Ovary (tissue), 9 donors: ENCODE results near the gene PRPS2. TPM values are rescaled to one million over a fixed set of nuclear protein-coding genes. Genes with fewer than 3 reads are reported as not detected.

Source experiments
- DNase-seq, 5 donors: peaks; one replicate each; pipeline ENCODE4 v3.0.0-alpha.2; 2019 to 2020
- H3K27ac ChIP-seq, 2 donors: fragments of 200-600 bp; one replicate each; pipeline versions ENCODE4 v1.5.1 to v1.8.0; 2019 to 2022
- H3K27me3 ChIP-seq: fragments of 200-600 bp; one replicate; pipeline ENCODE4 v1.8.0; 2022
- H3K36me3 ChIP-seq: fragments of 200-600 bp; sonication (generic); one replicate; pipeline ENCODE4 v1.5.1; 2019
- H3K4me1 ChIP-seq: one replicate; pipeline ENCODE4 v1.8.1; 2013; ENCODE audit warnings: mild to moderate bottlenecking, moderate library complexity; ENCODE audit not compliant: insufficient read depth
- H3K4me3 ChIP-seq: fragments of 200-600 bp; sonication (generic); one replicate; pipeline ENCODE4 v1.5.1; 2017
- H3K9me3 ChIP-seq, 2 donors: fragments of 200-600 bp in 1 of 2; sonication (generic) in 1 of 2; one replicate each; pipeline versions ENCODE4 v1.5.1 to v1.8.1; 2013 to 2019; ENCODE audit warnings: mild to moderate bottlenecking in 1 of 2, moderate library complexity in 1 of 2
- CTCF ChIP-seq, 3 donors: fragments of 450-650 bp in 2 of 3; fragments of 200-600 bp in 1 of 3; IDR thresholded peaks; one replicate each; pipeline versions ENCODE4 v1.5.1 to v1.8.0; 2016 to 2022; ENCODE audit warnings: antibody characterized with exemption in 3 of 3, mild to moderate bottlenecking in 1 of 3
- EP300 ChIP-seq: sonication (generic); formaldehyde crosslinking; IDR thresholded peaks from one replicate; pipeline ENCODE4 v1.6.1; 2017; ENCODE audit warnings: antibody characterized with exemption
- POLR2A ChIP-seq: fragments of 450-650 bp; IDR thresholded peaks from one replicate; pipeline ENCODE4 v1.6.1; 2017; ENCODE audit warnings: antibody characterized with exemption, mild to moderate bottlenecking, moderate library complexity
- WGBS, 3 donors: extraction: QIAGEN DNeasy Blood & Tissue Kit in 1 of 3; methylation state at CpG; one replicate each; pipeline versions ENCODE4 v1.1.5 to v1.1.7; 2013 to 2017; 5-methylcytosine and 5-hydroxymethylcytosine counted together
- intact Hi-C, 4 donors: fragments of 100-400 bp; cut with DNase I; formaldehyde crosslinking; loops; one replicate each; pipeline versions ENCODE4 v1.11.0 to v1.15.1; 2022 to 2023
- polyA plus RNA-seq, 2 donors: library from polyadenylated mRNA; stranded (reverse); fragments of 200-250 nt in 1 of 2; fragments of 350-450 nt in 1 of 2; fragmentation: Illumina TruSeq in 1 of 2; extraction: RNeasy Lipid Tissue Mini Kit (QIAGEN cat#74804) in 1 of 2; gene quantifications; one replicate each; pipeline ENCODE4 v1.2.3, GENCODE V29; 2013 to 2014
- total RNA-seq, 7 donors: library from RNA; depleted of rRNA in 2 of 7; stranded (reverse); fragments of >200 nt in 2 of 7; fragmentation: NEBNext Ultra II Directional in 3 of 7; extraction: Animal tissue kit (Norgen Biotek cat#: 25700) in 3 of 7; gene quantifications; one replicate each; pipeline versions ENCODE4 v1.1.0 to v1.2.4, GENCODE V29; 2016 to 2023
- donor health status: DM: no; HTN: no; CAD: no; lungs with moderate emphysema.
- donor health status: DM: no; HTN: no; CAD: no.
- donor health status: Bipolar disorder and iron deficiency.
- donor health status: DM: yes; HTN: yes; CAD: no.
- donor health status: DM: no; HTN: no; CAD: no.
- donor health status: DM: yes; HTN: yes; CAD: no.

The PRPS2 gene
- total and polyA plus RNA-seq, 9 donors = 81.4 to 501 (median 113) TPM

- no peaks in the 10 kb centered on the region for H3K9me3 ChIP-seq
- intact Hi-C loops = no loop called here
- no peak overlapping the region for H3K4me3 ChIP-seq
- H3K36me3 ChIP-seq = no peaks in the 10 kb centered on the region
- 65 to 74% (median 66%) methylated on average over 4 of the region's 4 CpGs for WGBS, 3 donors
- no peak overlapping the region for H3K27ac ChIP-seq
- no peak for DNase-seq
- no peaks in the 10 kb centered on the region for H3K27me3 ChIP-seq
- TF ChIP-seq POLR2A (no peak), CTCF (IDR thresholded peaks at IDR 0.05) (no peak), EP300 (no peak)
- H3K4me1 ChIP-seq = no peaks in the 10 kb centered on the region
These were observed 1.2 kb upstream of the PRPS2 start for GRCh38 chrX:12789976-12790375.

DNA sequence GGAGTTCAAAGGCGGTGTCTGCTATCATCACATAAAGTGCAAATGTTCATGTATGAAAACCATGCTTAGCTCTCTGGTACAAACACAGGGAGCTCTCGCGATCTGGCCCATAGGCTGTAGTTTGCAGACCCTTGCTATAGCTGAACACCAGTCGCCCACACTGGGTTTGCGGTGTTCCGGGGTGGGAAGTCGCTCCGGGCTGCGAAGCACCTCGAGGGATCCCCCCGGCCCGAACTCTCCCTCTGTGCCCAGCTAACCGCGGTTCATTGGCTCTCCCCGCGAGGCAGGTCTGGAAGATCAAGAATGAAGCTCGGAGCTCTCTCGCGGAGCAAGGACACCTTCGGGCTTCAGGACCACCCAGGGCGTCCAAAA, 341 bp upstream of the PRPS2 start:
- peak overlapping the region; percentile 69 for H3K4me3 ChIP-seq
- H3K27ac ChIP-seq = no peak overlapping the region
- intact Hi-C loops = no loop called here
- TF ChIP-seq EP300 (no peak), POLR2A (no peak), CTCF (IDR thresholded peaks at IDR 0.05) (no peak)
- no peaks in the 10 kb centered on the region for H3K36me3 ChIP-seq
- H3K4me1 ChIP-seq = no peaks in the 10 kb centered on the region
- no peak for DNase-seq
- no peaks in the 10 kb centered on the region for H3K27me3 ChIP-seq
- no peaks in the 10 kb centered on the region for H3K9me3 ChIP-seq
- WGBS, 3 donors = 30 to 40% (median 30%) methylated on average over 19 to 21 of the region's 21 CpGs

- TF ChIP-seq CTCF (IDR thresholded peaks at IDR 0.05) (no peak), POLR2A (no peak), EP300 (no peak)
- H3K36me3 ChIP-seq = no peaks in the 10 kb centered on the region
- intact Hi-C loops = no loop called here
- no peaks in the 10 kb centered on the region for H3K4me1 ChIP-seq
- no peak overlapping the region for H3K27ac ChIP-seq
- no peaks in the 10 kb centered on the region for H3K9me3 ChIP-seq
- 69 to 84% (median 84%) methylated on average over 3 of the region's 3 CpGs for WGBS, 3 donors
- no peaks in the 10 kb centered on the region for H3K27me3 ChIP-seq
- DNase-seq = no peak
- no peak overlapping the region for H3K4me3 ChIP-seq
These were observed 1.5 kb downstream of the PRPS2 start for GRCh38 chrX:12792711-12793110.

DNA sequence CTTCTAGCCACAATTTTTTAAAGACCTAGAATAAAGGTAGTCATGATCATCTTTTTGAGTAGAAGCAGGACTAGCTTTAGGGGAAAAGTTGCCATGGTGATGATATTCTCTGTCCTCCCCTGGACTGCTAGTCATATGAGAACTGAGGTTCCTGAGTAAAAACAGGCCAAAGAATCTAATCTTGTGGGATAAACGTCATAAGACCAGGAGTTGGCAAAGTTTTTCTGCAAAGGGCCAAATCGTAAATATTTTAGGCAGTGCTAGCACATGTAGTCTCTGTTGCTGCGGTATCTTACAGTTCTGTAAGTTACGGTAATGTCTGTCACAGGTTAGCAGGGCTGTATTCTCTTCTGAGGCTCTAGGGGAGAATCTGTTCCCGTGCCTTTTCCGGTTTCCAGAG, 3.4 kb downstream of the PRPS2 start:
- Histone ChIP-seq H3K27ac (no peak overlapping the region), H3K9me3 (no peaks in the 10 kb centered on the region), H3K4me3 (no peak overlapping the region), H3K4me1 (no peaks in the 10 kb centered on the region), H3K36me3 (no peaks in the 10 kb centered on the region), H3K27me3 (no peaks in the 10 kb centered on the region)
- intact Hi-C loops = no loop called here
- DNase-seq = no peak
- TF ChIP-seq CTCF (IDR thresholded peaks at IDR 0.05) = no peak
- TF ChIP-seq EP300 = no peak
- no peak for TF ChIP-seq POLR2A
- WGBS, 3 donors = 65 to 72% (median 68%) methylated on average over 6 of the region's 6 CpGs

- Histone ChIP-seq H3K9me3 (no peaks in the 10 kb centered on the region), H3K27ac (no peak overlapping the region), H3K36me3 (no peaks in the 10 kb centered on the region), H3K4me3 (no peak overlapping the region), H3K27me3 (no peaks in the 10 kb centered on the region), H3K4me1 (no peaks in the 10 kb centered on the region)
- no peak for TF ChIP-seq POLR2A
- no peak for TF ChIP-seq EP300
- no peak for TF ChIP-seq CTCF (IDR thresholded peaks at IDR 0.05)
- WGBS, 3 donors = 77 to 82% (median 77%) methylated on average over 3 of the region's 3 CpGs
- no peak for DNase-seq
- intact Hi-C loops = no loop called here
These were observed 7.4 kb downstream of the PRPS2 start for GRCh38 chrX:12798601-12799000.
